Coronary artery (tissue), 2 donors: ENCODE measurements around the gene ALB.

Source experiments
- DNase-seq: peaks from one replicate; pipeline ENCODE4 v3.0.0-alpha.2; 2017; ENCODE audit warnings: low spot score
- H3K27ac ChIP-seq, 2 donors: fragments of 200-600 bp; sonication (generic); one replicate each; pipeline ENCODE4 v1.5.1; 2016 to 2019
- H3K4me3 ChIP-seq: fragments of 200-600 bp; sonication (generic); 2 replicates; pipeline ENCODE4 v1.5.1; 2016; ENCODE audit warnings: mild to moderate bottlenecking, moderate library complexity
- CTCF ChIP-seq: fragments of 200-600 bp; sonication (generic); IDR thresholded peaks from one replicate; pipeline ENCODE4 v1.5.1; 2019; ENCODE audit warnings: antibody characterized with exemption

Gene ALB

GRCh38 chr4:73458184-73459047, 54.3 kb downstream of the ALB start:
- no peak for TF ChIP-seq CTCF
- Histone ChIP-seq H3K4me3 (no peak overlapping the region), H3K27ac (no peak overlapping the region)
- no peak for DNase-seq

GRCh38 chr4:73459048-73459421, 54.9 kb downstream of the ALB start:
- H3K27ac ChIP-seq, result no peak overlapping the region
- no peak overlapping the region for H3K4me3 ChIP-seq
- no peak for TF ChIP-seq CTCF
- no peak for DNase-seq

GRCh38 chr4:73460913-73461522, 56.9 kb downstream of the ALB start:
- DNase-seq, result no peak
- TF ChIP-seq CTCF, result no peak
- Histone ChIP-seq H3K4me3 (no peak overlapping the region), H3K27ac (no peak overlapping the region)

- no peak overlapping the region for H3K4me3 ChIP-seq
- no peak overlapping the region for H3K27ac ChIP-seq
- no peak for TF ChIP-seq CTCF
- DNase-seq, result no peak
These were observed 64.1 kb downstream of the ALB start for GRCh38 chr4:73468170-73468569.

GRCh38 chr4:73470728-73471127, 66.6 kb downstream of the ALB start:
- Histone ChIP-seq H3K4me3 (no peak overlapping the region), H3K27ac (no peak overlapping the region)
- no peak for DNase-seq
- TF ChIP-seq CTCF, result no peak
